ENCODE data around the gene FGF4. TPM values are rescaled to one million over a fixed set of nuclear protein-coding genes. Genes with fewer than 3 reads are reported as not detected.

FGF4 gene
- total RNA-seq, 2 donors from 2014 or later: not detected

- Histone ChIP-seq H3K27ac (no peak overlapping the region), H3K36me3 (no peaks in the 10 kb centered on the region), H3K4me1 (no peaks in the 10 kb centered on the region), H3K9me3 (peaks cover 0 to 5% of the 10 kb centered on the region in 2 donors), H3K4me3 (no peak overlapping the region), H3K27me3 (no peaks in the 10 kb centered on the region)
- TF ChIP-seq, protein P1, sequence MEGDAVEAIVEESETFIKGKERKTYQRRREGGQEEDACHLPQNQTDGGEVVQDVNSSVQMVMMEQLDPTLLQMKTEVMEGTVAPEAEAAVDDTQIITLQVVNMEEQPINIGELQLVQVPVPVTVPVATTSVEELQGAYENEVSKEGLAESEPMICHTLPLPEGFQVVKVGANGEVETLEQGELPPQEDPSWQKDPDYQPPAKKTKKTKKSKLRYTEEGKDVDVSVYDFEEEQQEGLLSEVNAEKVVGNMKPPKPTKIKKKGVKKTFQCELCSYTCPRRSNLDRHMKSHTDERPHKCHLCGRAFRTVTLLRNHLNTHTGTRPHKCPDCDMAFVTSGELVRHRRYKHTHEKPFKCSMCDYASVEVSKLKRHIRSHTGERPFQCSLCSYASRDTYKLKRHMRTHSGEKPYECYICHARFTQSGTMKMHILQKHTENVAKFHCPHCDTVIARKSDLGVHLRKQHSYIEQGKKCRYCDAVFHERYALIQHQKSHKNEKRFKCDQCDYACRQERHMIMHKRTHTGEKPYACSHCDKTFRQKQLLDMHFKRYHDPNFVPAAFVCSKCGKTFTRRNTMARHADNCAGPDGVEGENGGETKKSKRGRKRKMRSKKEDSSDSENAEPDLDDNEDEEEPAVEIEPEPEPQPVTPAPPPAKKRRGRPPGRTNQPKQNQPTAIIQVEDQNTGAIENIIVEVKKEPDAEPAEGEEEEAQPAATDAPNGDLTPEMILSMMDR (IDR thresholded peaks at IDR 0.05): no peak
- no peak for DNase-seq (ENCODE audit: low spot score)
Measured at GRCh38 chr11:69799582-69799981, 24.4 kb upstream of the FGF4 start.

DNA sequence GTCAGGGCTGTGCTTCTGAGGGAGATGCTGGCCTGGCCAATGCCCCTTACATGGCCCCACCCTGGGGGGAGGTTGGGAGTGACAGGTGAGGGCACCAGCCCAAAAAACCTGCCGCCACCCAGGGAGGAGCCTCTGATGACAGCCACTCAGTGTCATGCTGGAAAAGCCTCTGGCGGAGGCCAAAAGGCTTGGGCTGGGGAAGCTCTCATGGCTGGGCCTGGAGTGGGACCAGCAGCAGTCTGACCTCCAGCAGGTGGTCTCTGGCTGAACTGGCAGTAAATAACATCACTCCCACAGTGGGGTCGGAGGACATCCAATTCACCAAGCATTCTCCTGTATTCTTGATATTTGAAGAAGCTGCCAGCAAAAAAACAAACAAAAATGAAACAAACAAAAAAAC is 24.0 kb upstream of the FGF4 start:
- no peak overlapping the region for H3K27ac ChIP-seq
- peaks cover 0 to 5% of the 10 kb centered on the region in 2 donors for H3K9me3 ChIP-seq
- H3K27me3 ChIP-seq: no peaks in the 10 kb centered on the region
- no peaks in the 10 kb centered on the region for H3K36me3 ChIP-seq
- no peak overlapping the region for H3K4me3 ChIP-seq
- no peaks in the 10 kb centered on the region for H3K4me1 ChIP-seq
- DNase-seq (ENCODE audit: low spot score): no peak
- TF ChIP-seq, protein P1 (IDR thresholded peaks at IDR 0.05): no peak

GRCh38 chr11:69797737-69798528 is 22.8 kb upstream of the FGF4 start:
- no peak overlapping the region for H3K27ac ChIP-seq
- no peaks in the 10 kb centered on the region for H3K27me3 ChIP-seq
- H3K9me3 ChIP-seq: peaks cover 0 to 5% of the 10 kb centered on the region in 2 donors
- TF ChIP-seq, protein P1 (IDR thresholded peaks at IDR 0.05): no peak
- H3K4me3 ChIP-seq: no peak overlapping the region
- H3K4me1 ChIP-seq: no peaks in the 10 kb centered on the region
- no peaks in the 10 kb centered on the region for H3K36me3 ChIP-seq
- DNase-seq (ENCODE audit: low spot score): no peak

GRCh38 chr11:69797156-69797555 is 22.0 kb upstream of the FGF4 start:
- Histone ChIP-seq H3K4me3 (no peak overlapping the region), H3K27me3 (no peaks in the 10 kb centered on the region), H3K4me1 (no peaks in the 10 kb centered on the region), H3K36me3 (no peaks in the 10 kb centered on the region), H3K9me3 (peaks cover 0 to 5% of the 10 kb centered on the region in 2 donors), H3K27ac (no peak overlapping the region)
- TF ChIP-seq, protein P1 (IDR thresholded peaks at IDR 0.05): no peak
- DNase-seq (ENCODE audit: low spot score): no peak

GRCh38 chr11:69796063-69796462 is 20.9 kb upstream of the FGF4 start:
- Histone ChIP-seq H3K4me1 (no peaks in the 10 kb centered on the region), H3K4me3 (no peak overlapping the region), H3K27ac (no peak overlapping the region), H3K27me3 (no peaks in the 10 kb centered on the region), H3K36me3 (no peaks in the 10 kb centered on the region), H3K9me3 (peaks cover 0 to 5% of the 10 kb centered on the region in 2 donors)
- TF ChIP-seq, protein P1 (IDR thresholded peaks at IDR 0.05): no peak
- no peak for DNase-seq (ENCODE audit: low spot score)
